ENCODE data around the gene HRH2. TPM values are rescaled to one million over a fixed set of nuclear protein-coding genes. Genes with fewer than 3 reads are reported as not detected.

Gene HRH2
- total RNA-seq, 1 donor from 2014 or later: 7.5 TPM

DNA sequence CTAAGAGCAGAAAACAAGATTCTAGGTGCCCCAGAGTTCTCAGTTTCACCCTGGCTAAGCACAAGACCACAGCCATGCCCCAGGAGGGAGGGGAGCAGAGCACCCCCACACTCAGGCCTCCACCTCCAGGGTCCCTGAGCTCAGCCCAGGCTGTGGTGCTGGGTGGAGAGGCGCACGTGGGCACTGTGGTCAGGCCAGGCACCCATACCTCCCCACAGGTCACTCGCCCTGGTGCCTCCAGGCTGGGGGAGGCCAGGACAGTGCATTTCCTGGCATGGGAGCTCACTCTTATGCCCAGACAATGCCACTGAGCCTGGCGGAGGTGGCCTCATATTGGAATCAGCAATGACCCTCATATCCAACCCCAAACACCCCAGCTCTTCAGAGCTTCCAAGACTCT lies 78.8 kb downstream of the HRH2 start:
- no peak overlapping the region for H3K4me3 ChIP-seq
- no peaks in the 10 kb centered on the region for H3K4me1 ChIP-seq
- no peak overlapping the region for H3K27ac ChIP-seq
- H3K36me3 ChIP-seq: no peaks in the 10 kb centered on the region
- intact Hi-C loops (cut with DNase I): no loop called here
- TF ChIP-seq, protein P1, sequence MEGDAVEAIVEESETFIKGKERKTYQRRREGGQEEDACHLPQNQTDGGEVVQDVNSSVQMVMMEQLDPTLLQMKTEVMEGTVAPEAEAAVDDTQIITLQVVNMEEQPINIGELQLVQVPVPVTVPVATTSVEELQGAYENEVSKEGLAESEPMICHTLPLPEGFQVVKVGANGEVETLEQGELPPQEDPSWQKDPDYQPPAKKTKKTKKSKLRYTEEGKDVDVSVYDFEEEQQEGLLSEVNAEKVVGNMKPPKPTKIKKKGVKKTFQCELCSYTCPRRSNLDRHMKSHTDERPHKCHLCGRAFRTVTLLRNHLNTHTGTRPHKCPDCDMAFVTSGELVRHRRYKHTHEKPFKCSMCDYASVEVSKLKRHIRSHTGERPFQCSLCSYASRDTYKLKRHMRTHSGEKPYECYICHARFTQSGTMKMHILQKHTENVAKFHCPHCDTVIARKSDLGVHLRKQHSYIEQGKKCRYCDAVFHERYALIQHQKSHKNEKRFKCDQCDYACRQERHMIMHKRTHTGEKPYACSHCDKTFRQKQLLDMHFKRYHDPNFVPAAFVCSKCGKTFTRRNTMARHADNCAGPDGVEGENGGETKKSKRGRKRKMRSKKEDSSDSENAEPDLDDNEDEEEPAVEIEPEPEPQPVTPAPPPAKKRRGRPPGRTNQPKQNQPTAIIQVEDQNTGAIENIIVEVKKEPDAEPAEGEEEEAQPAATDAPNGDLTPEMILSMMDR (IDR thresholded peaks at IDR 0.05): no peak
- no peak for DNase-seq (ENCODE audit: low spot score in 2 of 2)
- H3K27me3 ChIP-seq: no peaks in the 10 kb centered on the region
- H3K9me3 ChIP-seq: no peaks in the 10 kb centered on the region

DNA sequence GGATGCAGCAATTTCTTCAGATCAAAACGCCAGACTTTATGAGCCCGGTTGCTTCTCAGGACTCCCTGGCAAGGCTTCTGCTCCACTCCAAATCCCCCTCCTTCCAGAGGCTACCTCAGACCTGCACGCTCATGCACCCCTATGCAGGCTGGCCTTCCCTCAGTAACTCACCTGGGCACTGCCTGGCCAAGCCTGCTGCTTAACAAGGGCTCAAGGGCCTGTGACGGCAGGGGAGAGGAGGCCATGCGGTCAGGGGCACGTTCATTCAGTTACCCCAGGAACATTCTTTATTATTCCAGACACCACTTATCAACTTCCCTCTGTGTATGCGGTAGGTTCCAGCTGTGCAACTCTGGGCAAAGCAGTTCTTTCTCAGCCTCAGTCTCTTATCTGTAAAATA lies 79.6 kb downstream of the HRH2 start:
- intact Hi-C loops (cut with DNase I): no loop called here
- H3K9me3 ChIP-seq: no peaks in the 10 kb centered on the region
- H3K4me3 ChIP-seq: no peak overlapping the region
- H3K36me3 ChIP-seq: no peaks in the 10 kb centered on the region
- TF ChIP-seq, protein P1 (IDR thresholded peaks at IDR 0.05): no peak
- H3K4me1 ChIP-seq: no peaks in the 10 kb centered on the region
- no peaks in the 10 kb centered on the region for H3K27me3 ChIP-seq
- DNase-seq (ENCODE audit: low spot score in 2 of 2): no peak
- H3K27ac ChIP-seq: no peak overlapping the region

DNA sequence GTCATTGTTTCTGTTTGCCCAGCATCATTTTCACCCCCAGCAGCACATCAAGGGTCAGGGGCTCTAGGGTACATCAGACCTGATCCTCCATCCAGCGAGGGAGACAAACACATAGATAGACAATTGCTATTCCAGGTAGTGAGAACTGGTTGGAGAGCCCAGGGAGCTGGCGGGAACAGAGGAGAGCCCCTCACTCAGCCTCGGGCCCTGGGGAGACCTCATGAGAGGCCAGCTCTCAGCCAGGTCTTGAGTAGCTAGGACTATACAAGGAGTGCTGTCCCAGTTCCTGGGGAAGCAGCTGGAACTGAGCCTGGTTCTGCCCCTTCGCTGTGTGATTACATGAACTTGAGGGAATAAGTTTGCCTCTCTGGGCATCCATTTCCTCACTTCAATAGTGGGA lies 80.3 kb downstream of the HRH2 start:
- Histone ChIP-seq H3K36me3 (no peaks in the 10 kb centered on the region), H3K4me3 (no peak overlapping the region), H3K4me1 (no peaks in the 10 kb centered on the region), H3K27me3 (no peaks in the 10 kb centered on the region), H3K27ac (no peak overlapping the region), H3K9me3 (no peaks in the 10 kb centered on the region)
- TF ChIP-seq, protein P1 (IDR thresholded peaks at IDR 0.05): no peak
- no peak for DNase-seq (ENCODE audit: low spot score in 2 of 2)
- intact Hi-C loops (cut with DNase I): no loop called here

DNA sequence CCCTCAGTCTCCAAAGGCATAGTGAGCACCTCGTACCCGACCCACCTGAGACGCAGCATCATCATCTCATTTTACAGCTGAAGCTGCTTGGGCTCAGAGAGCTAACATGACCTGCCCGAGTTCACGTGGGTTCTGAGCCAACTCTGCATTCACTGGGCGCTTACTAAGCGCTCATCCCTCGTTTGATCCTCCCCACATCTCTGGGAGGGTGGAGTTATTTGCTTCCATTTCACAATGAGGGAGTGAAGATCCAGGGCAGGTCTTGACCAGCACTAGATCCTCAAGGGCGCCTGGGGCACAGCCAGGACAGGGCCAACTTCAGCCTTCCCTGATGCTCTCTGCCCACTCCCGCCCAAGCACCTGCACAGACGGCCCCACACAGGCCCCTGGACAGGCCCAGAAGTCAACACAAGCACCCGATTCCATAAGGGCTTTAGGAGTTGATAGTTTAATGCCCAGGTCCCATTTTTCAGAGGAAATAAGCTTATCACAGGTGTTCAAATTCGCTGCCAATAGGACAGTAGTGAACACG lies 80.8 kb downstream of the HRH2 start:
- no peak overlapping the region for H3K4me3 ChIP-seq
- DNase-seq (ENCODE audit: low spot score in 2 of 2): no peak
- H3K9me3 ChIP-seq: no peaks in the 10 kb centered on the region
- no peak overlapping the region for H3K27ac ChIP-seq
- H3K36me3 ChIP-seq: no peaks in the 10 kb centered on the region
- intact Hi-C loops (cut with DNase I): no loop called here
- H3K27me3 ChIP-seq: no peaks in the 10 kb centered on the region
- no peaks in the 10 kb centered on the region for H3K4me1 ChIP-seq
- TF ChIP-seq, protein P1 (IDR thresholded peaks at IDR 0.05): no peak

DNA sequence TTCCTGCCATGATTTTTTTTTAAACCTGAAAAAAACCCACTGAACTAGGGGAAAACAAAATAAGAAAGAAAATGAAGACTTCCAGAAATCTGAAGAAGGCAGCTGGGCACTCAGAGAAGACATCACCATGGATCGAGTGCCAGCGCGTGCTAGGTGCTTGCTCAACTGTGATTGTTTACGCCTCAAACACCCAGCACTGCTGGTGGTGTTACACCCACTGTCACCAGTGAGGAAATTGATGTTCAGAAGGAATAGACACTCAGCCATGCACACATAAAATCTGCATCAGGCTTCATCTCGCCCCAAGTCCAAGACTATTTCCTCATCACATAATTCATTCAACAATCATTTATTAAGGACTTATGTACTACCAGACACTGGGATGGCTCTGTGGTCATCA lies 82.1 kb downstream of the HRH2 start:
- H3K27me3 ChIP-seq: no peaks in the 10 kb centered on the region
- no peaks in the 10 kb centered on the region for H3K9me3 ChIP-seq
- no peak overlapping the region for H3K27ac ChIP-seq
- intact Hi-C loops (cut with DNase I): no loop called here
- H3K4me1 ChIP-seq: no peaks in the 10 kb centered on the region
- no peak for DNase-seq (ENCODE audit: low spot score in 2 of 2)
- TF ChIP-seq, protein P1 (IDR thresholded peaks at IDR 0.05): no peak
- H3K4me3 ChIP-seq: no peak overlapping the region
- H3K36me3 ChIP-seq: no peaks in the 10 kb centered on the region

DNA sequence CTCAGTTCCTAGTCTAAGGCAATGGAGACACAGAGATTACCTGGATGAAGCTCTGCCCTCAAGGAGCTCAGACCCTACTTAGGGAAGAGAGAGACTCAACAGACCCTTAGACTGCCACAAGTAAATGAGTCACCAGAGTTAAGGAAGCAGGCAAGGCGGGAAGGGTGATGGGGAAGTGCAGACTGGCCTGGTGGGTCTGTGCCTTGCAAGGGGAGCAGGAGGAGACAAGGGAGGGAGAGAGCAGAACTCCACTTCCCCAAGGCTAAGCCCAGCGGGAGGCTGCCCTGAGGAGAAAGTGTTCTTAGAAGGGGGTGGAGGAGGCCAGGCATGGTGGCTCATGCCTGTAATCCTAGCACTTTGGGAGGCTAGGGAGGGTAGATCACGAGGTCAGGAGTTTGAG lies 83.7 kb downstream of the HRH2 start:
- Histone ChIP-seq H3K36me3 (no peaks in the 10 kb centered on the region), H3K9me3 (no peaks in the 10 kb centered on the region), H3K27ac (no peak overlapping the region), H3K4me1 (no peaks in the 10 kb centered on the region), H3K4me3 (no peak overlapping the region), H3K27me3 (no peaks in the 10 kb centered on the region)
- TF ChIP-seq, protein P1 (IDR thresholded peaks at IDR 0.05): no peak
- intact Hi-C loops (cut with DNase I): no loop called here
- no peak for DNase-seq (ENCODE audit: low spot score in 2 of 2)
